AG08395 (cell line): ENCODE measurements around the gene MTERF4.
"Not testable (repeated sequence)": the region's sequence is repeated elsewhere in the genome, so short reads cannot be mapped to it uniquely, and the experiment has no call there.

Experiments
- DNase-seq: peaks from one replicate; pipeline ENCODE4 v3.0.0; 2012; ENCODE audit warnings: mixed read lengths, low spot score

Gene MTERF4

DNA sequence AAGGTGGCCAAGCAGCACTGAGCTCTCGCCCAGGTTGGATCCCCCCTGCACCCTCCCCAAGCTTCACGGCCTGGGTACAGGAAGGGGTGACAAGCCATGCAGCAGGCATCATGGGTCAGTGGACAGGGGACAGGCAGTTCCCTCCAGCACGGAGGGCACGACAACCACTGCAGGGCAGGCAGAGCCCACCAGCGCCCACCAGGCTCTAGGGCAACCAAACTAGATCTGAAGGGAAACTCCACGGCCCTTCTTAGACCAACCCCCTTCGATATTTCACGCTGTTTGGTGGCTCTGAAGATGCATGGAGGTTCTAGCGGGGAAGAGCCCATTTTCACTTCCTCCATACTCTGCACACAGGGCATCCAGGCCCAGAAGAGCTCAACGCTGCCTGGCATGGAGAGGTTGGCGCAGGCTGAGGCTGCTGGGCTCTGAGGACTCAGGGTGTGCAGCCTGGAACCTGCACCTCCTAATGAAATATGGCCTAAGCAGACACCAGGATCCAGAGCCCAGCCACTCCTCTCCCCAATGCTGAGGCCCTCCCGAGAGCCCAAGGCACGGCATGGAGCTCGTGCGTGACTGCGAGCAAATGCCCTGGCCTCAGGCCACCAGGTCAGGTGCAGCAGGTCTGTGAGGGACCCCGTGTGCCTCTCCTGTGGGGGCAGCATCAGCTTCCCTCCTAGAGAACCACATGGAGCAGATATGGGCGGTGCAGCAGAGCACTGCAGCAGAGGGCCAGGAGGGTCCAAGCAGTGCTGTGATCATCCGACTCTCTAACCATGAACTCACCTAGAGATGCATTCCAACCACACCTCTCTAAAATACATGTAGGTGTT is 8.7 kb upstream of the MTERF4 start:
- no peak for DNase-seq

DNA sequence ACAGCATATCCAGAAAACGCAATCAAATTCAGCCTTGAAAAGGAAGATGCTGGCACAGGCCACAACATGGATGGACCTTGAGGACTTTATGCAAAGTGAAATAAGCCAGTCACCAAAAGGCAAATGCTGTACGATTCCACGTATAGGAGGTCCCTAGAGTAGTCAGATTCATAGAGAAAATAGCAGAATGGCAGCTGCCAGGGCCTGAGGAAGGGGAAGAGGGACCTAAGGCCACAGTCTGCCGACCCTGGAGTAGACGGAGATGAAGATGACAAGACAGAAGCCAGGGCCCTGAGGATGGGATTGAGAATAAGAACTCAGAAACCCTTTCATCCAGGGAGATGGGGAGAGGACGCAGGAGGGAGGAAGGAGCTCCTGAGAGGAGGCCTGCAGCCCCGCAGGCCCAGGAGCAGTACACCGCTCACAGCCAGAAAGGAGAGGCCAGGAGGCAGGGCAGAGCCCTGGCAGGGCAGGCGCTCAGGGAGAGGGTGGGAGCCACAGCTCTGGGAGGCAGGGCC is 8.1 kb upstream of the MTERF4 start:
- DNase-seq: no peak

DNA sequence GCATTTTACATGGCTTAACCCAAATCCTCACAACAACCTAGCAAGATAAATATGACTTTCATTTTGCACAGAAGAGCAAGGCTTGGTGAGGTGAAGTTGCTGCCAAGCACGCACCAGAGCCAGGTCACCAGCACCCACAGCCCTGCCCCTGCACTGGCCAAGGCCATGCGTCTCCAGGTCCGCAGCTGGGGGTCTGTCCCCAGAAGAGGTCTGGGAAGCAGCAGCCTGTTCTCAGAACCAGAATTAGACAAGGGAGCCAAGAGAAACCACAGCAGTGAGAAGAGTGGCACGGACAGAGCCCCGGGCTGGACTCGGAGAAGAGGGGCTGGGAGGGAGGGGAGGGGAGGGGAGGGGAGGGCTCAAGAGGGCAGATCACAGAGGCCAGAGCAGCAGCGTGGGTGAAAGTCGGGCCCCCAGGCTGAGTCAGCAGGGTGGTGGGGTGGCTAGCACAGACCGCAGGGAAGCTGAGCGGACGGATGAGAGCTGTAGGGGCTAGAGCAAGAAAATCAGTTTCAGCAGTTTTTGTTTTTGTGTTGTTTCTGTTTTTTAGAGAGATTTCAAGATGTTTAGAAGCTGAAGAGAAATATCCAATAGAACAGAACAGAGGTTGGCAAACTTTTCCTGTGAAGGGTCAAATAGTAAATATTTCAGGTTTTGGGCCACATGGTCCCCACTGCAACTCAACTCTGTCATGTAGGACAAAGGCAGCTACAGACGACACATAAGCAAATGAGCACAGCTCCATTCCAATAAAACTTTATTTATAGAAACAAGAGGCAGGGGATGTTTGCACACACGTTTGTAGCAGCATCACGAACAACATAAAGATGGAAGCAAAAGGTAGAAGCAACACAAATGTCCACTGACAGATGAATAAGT is 7.4 kb upstream of the MTERF4 start:
- DNase-seq: no peak

DNA sequence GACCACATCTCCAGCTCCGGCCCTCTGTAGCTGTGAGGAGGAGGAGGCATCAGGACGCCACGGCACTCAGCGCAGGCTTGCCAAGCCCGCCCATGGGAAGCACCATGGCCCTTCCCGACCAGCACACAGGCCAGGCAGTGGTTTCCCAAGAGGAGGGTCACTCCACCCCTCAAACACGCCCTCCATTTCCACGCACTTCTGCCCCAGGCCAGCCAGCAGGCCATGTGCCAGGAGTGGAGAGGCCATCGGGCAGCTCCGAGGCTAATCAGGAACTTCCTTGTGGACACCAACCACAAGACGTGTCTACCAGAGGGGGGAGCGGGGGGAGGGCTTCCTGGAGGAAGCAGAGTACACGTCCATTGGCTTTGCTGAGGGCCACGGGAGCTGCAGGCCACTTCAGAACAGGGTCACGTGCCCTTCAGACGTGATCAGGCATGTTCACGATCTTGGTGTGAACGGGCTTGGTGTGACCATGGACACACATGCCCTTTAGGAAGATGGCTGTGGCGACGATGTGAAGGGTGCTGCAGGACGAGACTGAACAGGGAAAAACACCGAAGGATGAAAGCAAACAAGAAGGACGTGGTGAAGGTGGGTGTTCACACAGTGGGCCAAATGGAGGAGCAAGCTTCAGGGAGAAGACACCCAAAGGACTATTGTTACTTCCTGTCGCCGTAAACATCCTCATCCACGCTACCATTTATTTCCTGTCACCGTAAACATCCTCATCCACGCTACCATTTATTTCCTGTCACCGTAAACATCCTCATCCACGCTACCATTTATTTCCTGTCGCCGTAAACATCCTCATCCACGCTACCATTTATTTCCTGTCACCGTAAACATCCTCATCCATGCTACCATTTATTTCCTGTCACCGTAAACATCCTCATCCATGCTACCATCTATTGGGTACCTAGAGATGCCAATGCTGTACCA is 6.5 kb upstream of the MTERF4 start:
- no peak for DNase-seq

DNA sequence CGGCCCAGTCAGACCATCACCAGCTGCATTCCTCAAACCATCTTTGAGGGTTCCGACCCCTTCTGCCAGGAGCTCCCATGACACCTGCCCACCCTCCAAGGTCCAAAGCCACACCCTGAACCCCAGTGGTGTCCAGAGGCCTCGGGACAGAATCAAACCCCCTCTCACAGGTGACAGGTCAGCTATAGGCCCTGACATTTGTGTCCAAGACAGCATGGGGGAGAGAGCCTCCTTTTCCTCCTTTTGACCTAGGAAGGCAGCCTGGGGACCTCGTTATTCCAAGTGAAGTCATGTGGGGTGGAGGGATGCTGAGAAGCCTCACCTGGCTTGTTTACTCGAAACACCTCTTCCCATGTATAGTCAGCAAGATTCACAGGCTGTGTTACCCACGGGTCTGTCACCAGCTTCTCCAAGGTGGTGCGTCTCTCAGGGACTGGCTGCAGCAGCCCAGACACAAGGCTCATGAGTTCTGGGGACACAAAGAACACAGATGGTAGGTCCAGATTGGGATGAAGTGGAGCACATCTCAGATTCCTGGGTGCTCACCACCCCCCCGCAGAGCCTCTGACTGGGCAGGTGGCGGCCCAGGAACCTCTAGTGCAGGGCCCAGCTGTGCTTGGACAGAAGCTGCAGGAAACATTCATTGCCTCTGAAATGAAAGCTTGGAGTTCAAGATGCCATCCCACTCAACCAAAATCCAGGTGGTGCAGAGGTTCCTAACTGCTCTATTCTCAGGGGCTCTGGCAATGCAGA is 5.1 kb upstream of the MTERF4 start:
- no peak for DNase-seq

DNA sequence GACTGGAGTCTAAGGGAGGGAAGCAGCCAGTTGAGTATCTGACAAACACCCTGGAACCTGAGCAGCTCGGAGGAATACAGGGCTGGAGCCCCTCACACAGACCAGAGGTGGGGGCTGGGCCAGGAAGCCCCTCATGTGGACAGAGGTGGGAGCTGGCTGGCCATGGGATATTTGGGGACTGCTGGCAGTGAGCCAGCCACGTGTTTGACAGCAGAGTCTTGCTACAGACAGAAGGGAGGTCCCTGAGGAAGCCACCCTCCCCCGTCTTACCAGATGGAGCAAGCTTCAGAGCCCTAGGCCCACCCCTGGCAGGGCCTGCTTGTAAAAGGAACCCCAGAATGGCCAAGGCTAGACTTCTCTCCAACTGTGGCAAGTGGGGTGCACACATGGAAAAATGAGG is 3.6 kb upstream of the MTERF4 start:
- no peak for DNase-seq

DNA sequence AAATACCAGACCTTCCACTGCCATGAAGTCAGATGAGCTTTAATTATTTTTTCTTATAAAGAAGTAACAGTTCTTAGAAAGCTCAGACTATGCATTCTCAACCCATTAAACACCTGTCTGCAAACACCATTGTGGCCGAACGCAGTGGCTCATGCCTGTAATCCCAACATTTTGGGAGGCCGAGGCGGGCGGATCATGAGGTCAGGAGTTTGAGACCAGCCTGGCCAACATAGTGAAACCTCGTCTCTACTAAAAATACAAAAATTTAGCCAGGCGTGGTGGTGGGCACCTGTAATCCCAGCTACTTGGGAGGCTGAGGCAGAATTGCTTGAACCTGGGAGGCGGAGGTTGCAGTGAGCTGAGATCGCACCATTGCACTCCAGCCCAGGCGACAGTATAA is 2.5 kb upstream of the MTERF4 start:
- DNase-seq: not testable (repeated sequence)

DNA sequence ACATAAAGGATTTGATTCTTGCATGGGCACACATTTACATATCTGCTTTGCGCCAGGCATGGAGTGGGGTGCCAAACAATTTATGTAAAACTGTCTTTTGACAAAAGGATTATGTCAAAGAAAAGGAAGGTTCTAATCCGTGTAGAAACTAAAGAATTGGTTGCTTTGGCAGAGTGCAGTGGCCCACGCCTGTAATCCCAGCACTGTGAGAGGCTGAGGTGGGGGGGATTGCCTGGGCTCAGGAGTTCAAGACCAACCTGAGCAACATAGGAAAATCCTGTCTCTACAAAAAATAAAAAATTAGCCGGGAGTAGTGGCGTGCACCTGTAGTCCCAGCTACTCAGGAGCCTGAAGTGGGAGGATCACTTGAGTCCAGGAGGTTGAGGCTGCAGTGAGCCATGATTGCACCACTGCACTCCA is 1.1 kb upstream of the MTERF4 start:
- DNase-seq: no peak

DNA sequence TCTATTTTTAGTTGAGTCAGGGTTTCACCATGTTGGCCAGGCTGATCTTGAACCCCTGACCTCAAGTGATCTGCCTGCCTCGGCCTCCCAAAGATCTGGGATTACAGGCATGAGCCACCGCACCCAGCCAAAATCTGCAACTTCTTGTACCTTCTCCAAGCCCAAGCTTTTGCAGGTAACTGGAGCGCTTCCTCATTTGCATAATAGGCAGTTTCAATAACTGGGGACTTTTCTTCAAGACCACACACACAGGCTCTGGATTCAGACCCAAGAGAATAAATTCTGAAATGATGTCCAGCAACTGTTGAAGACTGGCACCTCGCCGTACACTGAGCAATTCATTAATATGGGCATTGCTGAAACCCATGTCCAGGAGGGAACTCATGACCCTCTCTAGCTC is 2.8 kb downstream of the MTERF4 start:
- DNase-seq: no peak

DNA sequence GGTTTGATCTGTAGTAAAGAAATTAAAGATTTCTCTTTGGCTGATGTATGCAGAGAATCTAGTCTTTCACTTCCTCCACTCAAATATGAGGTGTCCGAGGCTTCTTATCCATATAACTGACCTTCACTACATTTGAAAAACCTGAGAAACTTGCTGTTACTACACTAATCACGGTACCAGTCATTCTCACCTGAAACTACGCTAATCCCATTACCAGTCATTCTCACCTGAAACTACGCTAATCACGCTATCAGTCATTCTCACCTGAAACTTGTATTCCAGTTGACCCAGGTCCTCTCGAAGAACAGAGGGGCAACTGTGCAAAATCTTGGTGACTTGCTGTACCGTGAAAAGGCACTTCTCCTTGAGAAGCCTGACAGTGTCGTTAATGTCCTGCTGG is 5.1 kb downstream of the MTERF4 start:
- no peak for DNase-seq

DNA sequence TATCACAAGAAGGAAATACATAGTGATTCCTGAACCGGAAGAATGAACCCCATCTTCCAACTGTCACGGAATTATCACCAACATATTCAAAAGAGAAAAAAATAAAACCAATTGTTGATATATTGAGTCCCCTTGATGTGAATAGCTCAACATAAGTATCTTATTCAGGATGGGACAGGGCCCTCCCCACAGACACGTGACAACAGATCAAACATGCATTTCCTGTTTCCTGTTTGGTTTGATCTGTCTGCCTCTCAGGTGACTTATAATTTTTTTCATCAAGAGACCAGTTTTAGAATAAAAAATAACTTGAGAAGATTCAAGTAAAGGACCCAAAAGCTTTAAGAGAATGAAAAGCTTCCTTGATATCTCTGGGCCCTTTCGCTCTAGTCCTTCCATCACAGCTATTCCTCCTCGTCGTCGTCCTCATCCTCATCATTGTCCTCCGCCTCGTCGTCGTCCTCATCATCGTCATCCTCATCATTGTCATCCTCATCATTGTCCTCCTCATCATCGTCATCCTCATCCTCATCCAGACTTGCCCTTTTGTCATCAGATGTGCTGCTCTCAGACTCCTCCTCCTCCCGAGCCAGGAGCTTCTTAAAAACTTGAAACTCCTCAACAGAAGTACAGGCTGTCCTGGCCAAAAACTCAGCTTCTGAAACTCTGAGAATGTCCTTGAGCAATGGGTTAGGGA is 6.3 kb downstream of the MTERF4 start:
- DNase-seq: no peak

DNA sequence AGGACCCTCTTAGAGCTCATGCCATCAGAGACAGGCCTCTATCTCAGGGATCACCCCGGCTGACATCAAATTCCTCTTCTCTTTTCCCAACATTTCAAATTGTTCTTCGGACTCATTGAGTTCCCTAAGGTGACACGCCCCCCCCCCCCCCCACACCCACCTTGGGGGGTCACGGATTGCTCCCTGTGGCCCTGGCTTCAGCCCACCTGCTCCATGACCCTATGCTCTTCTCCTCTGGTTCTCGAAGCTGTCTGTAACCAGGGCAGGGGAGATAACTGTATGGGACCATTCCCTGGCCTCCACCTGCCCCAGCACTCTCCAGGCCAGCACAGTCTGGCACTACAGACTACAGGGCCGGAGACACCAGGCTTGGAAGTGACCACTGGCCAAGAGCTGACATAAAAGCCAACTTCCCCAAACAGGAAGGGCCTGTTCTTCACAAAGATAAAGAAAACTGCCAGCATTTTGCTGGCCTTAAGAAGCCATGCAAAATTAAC is 7.1 kb downstream of the MTERF4 start:
- no peak for DNase-seq

DNA sequence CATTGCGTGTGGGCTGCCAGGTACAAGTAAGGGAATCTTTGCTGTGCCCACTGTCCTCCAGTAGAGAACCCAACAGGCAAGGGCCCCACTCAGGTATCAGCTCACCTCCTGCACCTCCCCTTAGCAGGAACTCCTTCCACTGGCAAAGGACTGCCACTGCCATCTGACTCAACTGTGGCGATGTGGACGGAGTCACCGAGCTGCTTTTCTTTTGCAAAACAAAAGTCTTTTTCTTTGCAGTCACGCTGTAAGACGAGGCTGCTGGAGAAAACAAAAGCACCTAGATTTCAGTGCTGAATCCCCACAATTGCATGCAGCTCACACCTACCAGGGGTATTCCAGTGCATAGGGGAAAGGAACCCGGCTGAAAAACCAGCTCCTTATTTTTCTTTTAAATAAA is 7.9 kb downstream of the MTERF4 start:
- DNase-seq: no peak

DNA sequence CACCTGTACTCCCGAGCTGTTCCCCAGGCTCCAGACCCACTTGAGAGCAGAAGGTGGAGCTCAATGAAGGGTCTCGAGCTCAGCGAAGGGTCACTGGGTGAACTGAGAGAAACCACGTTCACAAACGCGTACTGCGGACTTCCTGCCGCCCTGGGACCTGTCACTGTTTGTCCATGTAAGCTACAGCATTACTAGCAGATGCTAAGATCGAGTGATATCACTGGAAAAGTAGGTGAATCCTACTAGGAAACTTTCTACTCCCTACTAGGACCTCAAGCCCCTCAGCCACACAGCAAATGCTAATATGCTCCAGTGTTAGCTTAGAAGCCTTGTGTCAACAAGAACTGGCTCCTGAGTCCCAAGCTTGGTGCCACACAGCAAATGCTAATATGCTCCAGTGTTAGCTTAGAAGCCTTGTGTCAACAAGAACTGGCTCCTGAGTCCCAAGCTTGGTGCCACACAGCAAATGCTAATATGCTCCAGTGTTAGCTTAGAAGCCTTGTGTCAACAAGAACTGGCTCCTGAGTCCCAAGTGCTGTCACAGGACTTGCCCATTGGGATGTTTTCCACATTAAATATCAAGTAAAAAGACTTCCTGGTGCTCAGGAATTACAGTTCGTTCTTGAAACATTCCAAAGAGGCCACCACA is 8.8 kb downstream of the MTERF4 start:
- not testable (repeated sequence) for DNase-seq

DNA sequence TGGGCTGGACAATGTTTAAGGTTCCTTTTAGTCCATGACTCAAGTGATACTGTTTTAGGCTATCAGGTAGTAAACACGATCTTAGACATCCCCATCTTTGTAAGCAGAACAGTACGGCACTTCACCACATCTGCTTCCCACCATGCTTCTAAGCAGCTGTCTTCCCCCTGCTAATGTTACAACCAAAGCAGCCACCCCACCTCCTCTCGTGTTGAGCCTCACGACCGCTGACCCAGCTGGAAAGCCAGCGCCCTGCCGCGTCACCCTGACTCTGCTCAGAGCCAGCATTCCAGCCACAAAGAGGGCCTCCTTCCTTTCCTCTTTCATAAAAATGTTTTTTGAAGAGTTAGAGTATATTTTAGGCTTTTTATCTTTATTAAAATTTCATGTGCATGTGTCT is 9.4 kb downstream of the MTERF4 start:
- DNase-seq: no peak

DNA sequence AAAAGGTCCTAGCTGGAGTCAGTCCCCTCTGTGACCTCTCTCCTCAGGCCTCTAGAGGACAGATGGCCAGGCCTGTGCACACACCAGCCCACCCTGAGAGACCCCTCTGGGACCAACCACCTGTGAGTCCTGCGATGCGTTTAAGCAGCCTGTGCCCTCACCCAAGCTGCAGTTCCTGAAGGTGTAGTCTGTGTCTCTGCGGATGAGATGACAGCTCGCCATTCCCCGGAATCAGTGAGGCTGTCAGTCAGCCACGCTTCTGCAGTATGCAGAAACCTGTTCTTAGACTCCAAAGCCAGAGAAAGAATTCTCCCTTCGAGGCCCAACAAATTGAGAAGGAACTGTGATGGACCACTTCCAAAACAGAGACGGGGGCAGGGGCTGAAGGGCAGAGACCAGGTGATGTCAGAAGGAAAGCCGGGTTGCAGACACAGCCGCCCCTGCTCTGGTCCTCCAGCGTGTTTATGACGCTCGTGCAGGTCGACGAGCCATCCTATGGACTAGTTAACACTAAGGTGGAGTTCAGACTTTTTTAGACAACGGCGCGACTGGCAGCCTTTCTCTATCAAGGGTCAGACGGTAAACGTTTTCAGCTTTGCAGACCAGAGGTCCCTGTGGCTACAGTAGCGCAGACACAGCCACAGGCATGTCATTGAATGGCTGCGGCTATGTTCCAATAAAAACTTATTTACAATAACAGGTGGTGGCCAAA is 10.2 kb downstream of the MTERF4 start:
- DNase-seq: no peak

DNA sequence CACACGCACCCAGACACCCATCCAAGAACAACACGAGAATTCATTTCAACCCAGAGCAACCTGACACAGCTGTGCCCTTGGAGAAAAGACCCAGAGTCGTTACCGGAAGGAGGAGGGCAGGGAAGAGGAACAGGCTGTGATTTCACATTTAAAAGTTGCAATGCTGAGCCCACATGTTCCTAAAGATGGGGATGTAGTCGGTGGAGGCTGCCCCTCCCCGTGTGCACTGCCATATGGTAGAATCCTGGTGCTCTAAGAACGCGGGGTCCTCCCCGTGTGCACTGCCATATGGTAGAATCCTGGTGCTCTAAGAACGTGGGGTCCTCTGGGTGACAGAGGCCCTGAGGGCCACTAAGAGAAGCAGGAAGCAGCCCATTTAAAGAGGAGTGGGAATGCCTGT is 10.9 kb downstream of the MTERF4 start:
- no peak for DNase-seq

DNA sequence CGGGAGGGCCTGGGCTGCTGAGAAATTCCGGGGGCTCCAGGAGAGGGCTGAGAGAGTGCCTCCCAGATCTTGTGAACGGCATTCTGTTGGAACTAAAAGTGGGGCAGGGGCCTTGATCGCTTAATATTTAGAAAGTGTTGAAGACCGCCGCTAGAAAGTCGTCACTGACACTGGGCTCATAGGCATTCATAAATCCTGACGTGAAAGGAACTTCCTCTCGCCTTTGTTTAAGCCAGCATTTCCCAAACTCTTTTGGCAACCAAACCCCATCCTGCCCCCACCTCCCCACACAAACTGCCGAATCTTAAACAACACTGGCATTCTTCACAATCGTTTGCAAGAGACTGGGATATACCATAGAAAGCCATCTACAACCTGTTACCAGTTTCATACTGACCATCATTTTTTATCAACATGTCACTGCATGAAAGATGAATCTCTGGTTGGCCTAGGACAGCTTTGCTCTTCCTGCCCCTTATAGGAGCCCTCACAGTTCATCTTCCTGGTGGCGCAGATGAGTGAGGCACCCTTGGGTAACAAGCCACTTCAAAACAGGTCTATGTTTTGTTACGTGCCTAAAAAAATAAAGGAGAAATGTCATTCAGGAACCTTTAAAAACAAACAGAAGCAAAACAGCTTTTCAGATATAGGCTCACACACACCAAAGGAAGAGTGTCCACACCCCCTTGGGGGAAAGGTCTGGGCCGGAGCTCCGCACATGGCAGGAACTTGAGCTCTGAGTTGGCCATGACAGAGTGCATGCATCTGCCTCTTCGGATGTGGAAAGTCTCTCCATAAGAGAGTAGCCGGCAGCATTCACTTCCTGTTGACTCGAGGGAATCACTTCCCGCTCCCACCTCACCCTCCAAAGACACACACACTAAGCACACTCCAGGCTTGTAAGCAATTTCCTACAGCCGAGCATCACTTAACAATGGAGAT is 13.0 kb downstream of the MTERF4 start:
- DNase-seq: no peak
